Psoas muscle (tissue), 8 donors: ENCODE results near the gene FOXJ3. TPM values are rescaled to one million over a fixed set of nuclear protein-coding genes. Genes with fewer than 3 reads are reported as not detected.

Experiments used
- ATAC-seq, 4 donors: fragments of 200-7000 bp; cut with Tn5 transposase; one replicate each; pipeline ENCODE4 v1.9.1; 2020; ENCODE audit warnings: moderate library complexity in 3 of 4, mild to moderate bottlenecking in 2 of 4
- DNase-seq, 2 donors: peaks; one replicate each; pipeline ENCODE4 v3.0.0-alpha.2; 2020
- H3K27ac ChIP-seq: fragments of 200-600 bp; one replicate; pipeline ENCODE4 v1.8.0; 2022
- H3K27me3 ChIP-seq, 3 donors: fragments of 200-600 bp in 1 of 3; one replicate each; pipeline versions ENCODE4 v1.6.1 to v1.8.0; 2013 to 2022; ENCODE audit warnings: low read length in 2 of 3, mild to moderate bottlenecking in 2 of 3, moderate library complexity in 1 of 3; ENCODE audit not compliant: insufficient read depth in 3 of 3
- H3K36me3 ChIP-seq, 2 donors: fragments of 200-600 bp in 1 of 2; one replicate each; pipeline versions ENCODE4 v1.6.1 to v1.8.0; 2013 to 2022; ENCODE audit warnings: low read depth in 1 of 2, mild to moderate bottlenecking in 1 of 2, moderate library complexity in 1 of 2; ENCODE audit not compliant: insufficient read depth in 1 of 2
- H3K4me1 ChIP-seq: fragments of 200-600 bp; one replicate; pipeline ENCODE4 v1.8.0; 2022
- H3K4me3 ChIP-seq: fragments of 200-600 bp; one replicate; pipeline ENCODE4 v1.8.0; 2022; ENCODE audit warnings: mild to moderate bottlenecking
- H3K9me3 ChIP-seq: fragments of 200-600 bp; one replicate; pipeline ENCODE4 v1.8.0; 2022
- CTCF ChIP-seq: fragments of 200-600 bp; IDR thresholded peaks from one replicate; pipeline ENCODE4 v1.8.0; 2022; ENCODE audit warnings: antibody characterized with exemption
- WGBS, 3 donors: extraction: QIAGEN DNeasy Blood & Tissue Kit; methylation state at CpG; one replicate each; pipeline versions ENCODE4 v1.1.6 to v1.1.7; 2013; 5-methylcytosine and 5-hydroxymethylcytosine counted together
- intact Hi-C, 2 donors: fragments of 100-400 bp; cut with DNase I; formaldehyde crosslinking; loops; one replicate each; pipeline versions ENCODE4 v1.11.0 to v1.14.2; 2022
- polyA plus RNA-seq, 3 donors: library from polyadenylated mRNA; stranded (reverse); fragments of 200-250 nt; gene quantifications; one replicate each; pipeline ENCODE4 v1.2.3, GENCODE V29; 2013
- total RNA-seq, 4 donors: library from RNA; stranded (reverse); fragmentation: NEBNext Ultra II Directional in 2 of 4; extraction: Animal tissue kit (Norgen Biotek cat#: 25700) in 2 of 4; gene quantifications; one replicate each; pipeline versions ENCODE4 v1.2.1 to v1.2.4, GENCODE V29; 2021 to 2023
- donor health status: healthy with polysubstance abuse.
- donor health status: DM: no; HTN: no; CAD: no; lungs with moderate emphysema.
- donor health status: Bipolar disorder and iron deficiency.
- donor health status: healthy.
- donor health status: DM: yes; HTN: yes; CAD: no.
- donor health status: DM: no; HTN: no; CAD: no.
- donor health status: DM: no; HTN: no; CAD: no.
- donor health status: DM: yes; HTN: yes; CAD: no.

FOXJ3 gene
- total and polyA plus RNA-seq, 7 donors: 15.1 to 53.1 (median 47.9) TPM

GRCh38 chr1:42336978-42337377 lies 1.9 kb upstream of the FOXJ3 start:
- ATAC-seq: no peak
- H3K4me3 ChIP-seq: no peak overlapping the region
- WGBS, 3 donors: 62 to 70% (median 64%) methylated on average over 6 of the region's 6 CpGs

GRCh38 chr1:42335809-42336518 lies 929 bp upstream of the FOXJ3 start:
- H3K36me3 ChIP-seq: no peaks in the 10 kb centered on the region
- peak in 3 of 4 donors; percentile 1 to 33 (median 5) for ATAC-seq
- peak in 1 of 2 donors; percentile 20 for DNase-seq
- peak overlapping the region; percentile 97 for H3K4me3 ChIP-seq
- peak overlapping the region; percentile 98 for H3K27ac ChIP-seq
- H3K9me3 ChIP-seq: no peaks in the 10 kb centered on the region
- no peak for TF ChIP-seq CTCF
- no peaks in the 10 kb centered on the region for H3K27me3 ChIP-seq
- intact Hi-C loops: loop anchor here (2.0 to 10.0 kb wide), 3 partner anchors 121 to 164 kb away; partner anchors contain the start of genes PPCS (in 1 of the 2) and ZMYND12 (in 1 of the 2)
- peaks cover 32% of the 10 kb centered on the region for H3K4me1 ChIP-seq
- WGBS, 3 donors: 7 to 12% (median 9%) methylated on average over 9 of the region's 9 CpGs

More at GRCh38 chr1:42336978-42337377, 1.9 kb upstream of the FOXJ3 start:
- no peak for TF ChIP-seq CTCF
- Histone ChIP-seq H3K9me3 (no peaks in the 10 kb centered on the region), H3K4me1 (peaks cover 25% of the 10 kb centered on the region), H3K27ac (no peak overlapping the region), H3K36me3 (no peaks in the 10 kb centered on the region), H3K27me3 (no peaks in the 10 kb centered on the region)
- intact Hi-C loops: loop anchor here (5.0 to 10.0 kb wide), 2 partner anchors 162 to 165 kb away; no protein-coding TSS in a partner anchor
- no peak for DNase-seq

GRCh38 chr1:42334240-42335049 lies 590 bp downstream of the FOXJ3 start:
- no peak for TF ChIP-seq CTCF
- H3K27ac ChIP-seq: peak overlapping the region; percentile 98
- peaks cover 43% of the 10 kb centered on the region for H3K4me1 ChIP-seq
- intact Hi-C loops: loop anchor here (2.0 to 10.0 kb wide), 3 partner anchors 122 to 162 kb away; partner anchors contain the start of genes PPCS (in 1 of the 2) and ZMYND12 (in 1 of the 2)
- DNase-seq (peak; percentile 55 to 76), ATAC-seq (peak; percentile 64 to 77 (median 69))
- 0% methylated on average over 33 to 54 of the region's 58 CpGs for WGBS, 3 donors
- H3K27me3 ChIP-seq: no peaks in the 10 kb centered on the region
- no peaks in the 10 kb centered on the region for H3K36me3 ChIP-seq
- no peaks in the 10 kb centered on the region for H3K9me3 ChIP-seq
- peak overlapping the region; percentile 97 for H3K4me3 ChIP-seq

- Histone ChIP-seq H3K27ac (peak overlapping the region; percentile 98), H3K4me3 (peak overlapping the region; percentile 97), H3K4me1 (peaks cover 49% of the 10 kb centered on the region), H3K9me3 (no peaks in the 10 kb centered on the region), H3K36me3 (no peaks in the 10 kb centered on the region), H3K27me3 (no peaks in the 10 kb centered on the region)
- ATAC-seq (no peak), DNase-seq (no peak)
- 2 to 6% (median 3%) methylated on average over 6 of the region's 6 CpGs for WGBS, 3 donors
- TF ChIP-seq CTCF: no peak
- intact Hi-C loops: loop anchor here (2.0 to 10.0 kb wide), 2 partner anchors 123 to 159 kb away; partner anchors contain the start of genes PPCS (in 1 of the 2) and ZMYND12 (in 1 of the 2)
Observed at GRCh38 chr1:42333662-42334239, 1.3 kb downstream of the FOXJ3 start.
